Transverse colon (tissue), 4 donors: ENCODE measurements around the gene RAPGEF5. TPM values are rescaled to one million over a fixed set of nuclear protein-coding genes. Genes with fewer than 3 reads are reported as not detected.

Experiments
- DNase-seq: peaks from one replicate; pipeline ENCODE4 v3.0.0-alpha.2; 2019
- H3K27ac ChIP-seq, 4 donors: fragments of 200-600 bp; sonication (generic); 2 replicates each; pipeline ENCODE4 v1.5.1; 2016 to 2018; ENCODE audit warnings: inconsistent platforms in 4 of 4
- H3K27me3 ChIP-seq: fragments of 200-600 bp; sonication (generic); 2 replicates; pipeline ENCODE4 v1.5.1; 2017; ENCODE audit warnings: inconsistent platforms
- H3K36me3 ChIP-seq, 4 donors: fragments of 200-600 bp; sonication (generic); 2 replicates each; pipeline ENCODE4 v1.5.1; 2017 to 2019; ENCODE audit warnings: inconsistent platforms in 4 of 4
- H3K4me1 ChIP-seq, 4 donors: fragments of 200-600 bp; sonication (generic); 2 replicates each; pipeline ENCODE4 v1.5.1; 2017 to 2020; ENCODE audit warnings: inconsistent platforms in 4 of 4
- H3K4me3 ChIP-seq, 4 donors: fragments of 200-600 bp; sonication (generic); 1 replicate in 1 of 4; 2 replicates in 3 of 4; pipeline versions ENCODE4 v1.5.1 to v1.6.1; 2017 to 2019; ENCODE audit warnings: inconsistent platforms in 4 of 4
- H3K9me3 ChIP-seq, 2 donors: fragments of 200-600 bp; sonication (generic); 2 replicates each; pipeline ENCODE4 v1.5.1; 2017 to 2019; ENCODE audit warnings: inconsistent platforms in 2 of 2
- CTCF ChIP-seq, 5 experiments: fragments of 200-600 bp in 3 of 5; fragments of 450-650 bp in 2 of 5; sonication (generic) in 3 of 5; IDR thresholded peaks; 1 replicate in 2 of 5; 2 replicates in 3 of 5; pipeline ENCODE4 v1.5.1; 2016 to 2017; ENCODE audit warnings: antibody characterized with exemption in 5 of 5, inconsistent platforms in 3 of 5, mild to moderate bottlenecking in 2 of 5, moderate library complexity in 1 of 5
- EP300 ChIP-seq: sonication (generic); formaldehyde crosslinking; IDR thresholded peaks from one replicate; pipeline ENCODE4 v1.6.1; 2017; ENCODE audit warnings: antibody characterized with exemption, low read depth
- POLR2A ChIP-seq: fragments of 450-650 bp; IDR thresholded peaks from one replicate; pipeline ENCODE4 v1.6.1; 2016; ENCODE audit warnings: antibody characterized with exemption, mild to moderate bottlenecking, moderate library complexity
- POLR2AphosphoS5 ChIP-seq, 3 donors: sonication (generic); formaldehyde crosslinking; IDR thresholded peaks; one replicate each; pipeline ENCODE4 v1.6.1; 2016; ENCODE audit warnings: antibody characterized with exemption in 3 of 3
- WGBS, 2 donors: methylation state at CpG; one replicate each; pipeline ENCODE4 v1.1.5; 2018; ENCODE audit warnings: low coverage in 1 of 2; 5-methylcytosine and 5-hydroxymethylcytosine counted together
- in situ Hi-C, 4 donors: fragments of 200-750 bp; cut with MboI; loops; one replicate each; pipeline versions ENCODE4 v1.15.0 to v1.15.1; 2017; ENCODE audit warnings: low sequenced_read_pairs in 3 of 4, low pct_ligation_motif_present in 1 of 4, low pct_unique_long_range_greater_than_20kb in 1 of 4
- intact Hi-C: fragments of 100-400 bp; cut with DNase I; formaldehyde crosslinking; loops from one replicate; pipeline ENCODE4 v1.15.1; 2023; ENCODE audit warnings: low total_unique reads
- total RNA-seq, 4 donors: library from RNA; depleted of rRNA; stranded (reverse); fragments of >200 nt; gene quantifications; one replicate each; pipeline ENCODE4 v1.1.0, GENCODE V29; 2016

Gene RAPGEF5
- total RNA-seq, 4 donors from 2014 or later, result 82.3 to 112 (median 100) TPM

- TF ChIP-seq POLR2A (no peak), EP300 (no peak), POLR2AphosphoS5 (IDR thresholded peaks at IDR 0.05) (no peak), CTCF (IDR thresholded peaks at IDR 0.05) (no peak)
- Histone ChIP-seq H3K27me3 (no peaks in the 10 kb centered on the region), H3K9me3 (no peaks in the 10 kb centered on the region), H3K4me3 (no peak overlapping the region), H3K36me3 (no peaks in the 10 kb centered on the region), H3K4me1 (no peaks in the 10 kb centered on the region), H3K27ac (no peak overlapping the region)
- intact Hi-C loops, result no loop called here
- 60 to 91% methylated on average over 2 to 3 of the region's 3 CpGs for WGBS, 2 donors
- no peak for DNase-seq
- in situ Hi-C loops, result no loop called here
Measured at GRCh38 chr7:22280031-22280430, 76.9 kb downstream of the RAPGEF5 start.

- no peak for TF ChIP-seq POLR2AphosphoS5 (IDR thresholded peaks at IDR 0.05)
- TF ChIP-seq CTCF (IDR thresholded peaks at IDR 0.05), result no peak
- no peak for TF ChIP-seq POLR2A
- TF ChIP-seq EP300, result no peak
- 56 to 58% methylated on average over 2 of the region's 2 CpGs for WGBS, 2 donors
- no peaks in the 10 kb centered on the region for H3K9me3 ChIP-seq
- no peak for DNase-seq
- intact Hi-C loops, result loop anchor here (5.0 kb wide), 1 partner anchor 991 kb away; no protein-coding TSS in a partner anchor
- H3K27ac ChIP-seq, result no peak overlapping the region
- no peak overlapping the region for H3K4me3 ChIP-seq
- no peaks in the 10 kb centered on the region for H3K36me3 ChIP-seq
- no peaks in the 10 kb centered on the region for H3K4me1 ChIP-seq
- no peaks in the 10 kb centered on the region for H3K27me3 ChIP-seq
- in situ Hi-C loops, result no loop called here
Measured at GRCh38 chr7:22278660-22279059, 78.3 kb downstream of the RAPGEF5 start.

GRCh38 chr7:22277375-22277774, 79.6 kb downstream of the RAPGEF5 start:
- no peak for DNase-seq
- no peaks in the 10 kb centered on the region for H3K4me1 ChIP-seq
- WGBS, 2 donors, result 92 to 100% methylated on average over 2 to 4 of the region's 4 CpGs
- no peak overlapping the region for H3K27ac ChIP-seq
- no peak overlapping the region for H3K4me3 ChIP-seq
- intact Hi-C loops (loop anchor here (5.0 kb wide), 1 partner anchor 990 kb away; no protein-coding TSS in a partner anchor), in situ Hi-C loops (no loop called here)
- H3K27me3 ChIP-seq, result no peaks in the 10 kb centered on the region
- no peaks in the 10 kb centered on the region for H3K36me3 ChIP-seq
- TF ChIP-seq CTCF (IDR thresholded peaks at IDR 0.05), result no peak
- TF ChIP-seq EP300, result no peak
- TF ChIP-seq POLR2A, result no peak
- no peak for TF ChIP-seq POLR2AphosphoS5 (IDR thresholded peaks at IDR 0.05)
- H3K9me3 ChIP-seq, result no peaks in the 10 kb centered on the region

- 61 to 78% methylated on average over 2 of the region's 2 CpGs for WGBS, 2 donors
- no peaks in the 10 kb centered on the region for H3K9me3 ChIP-seq
- H3K27ac ChIP-seq, result no peak overlapping the region
- H3K36me3 ChIP-seq, result no peaks in the 10 kb centered on the region
- TF ChIP-seq POLR2AphosphoS5 (IDR thresholded peaks at IDR 0.05), result no peak
- no peak for TF ChIP-seq CTCF (IDR thresholded peaks at IDR 0.05)
- TF ChIP-seq POLR2A, result no peak
- TF ChIP-seq EP300, result no peak
- H3K27me3 ChIP-seq, result no peaks in the 10 kb centered on the region
- in situ Hi-C loops, result no loop called here
- no peak overlapping the region for H3K4me3 ChIP-seq
- no peaks in the 10 kb centered on the region for H3K4me1 ChIP-seq
- no peak for DNase-seq
- intact Hi-C loops, result loop anchor here (5.0 kb wide), 1 partner anchor 988 kb away; no protein-coding TSS in a partner anchor
Measured at GRCh38 chr7:22275661-22276060, 81.3 kb downstream of the RAPGEF5 start.
